Measurements from ENCODE around the gene DPYSL3. TPM values are rescaled to one million over a fixed set of nuclear protein-coding genes. Genes with fewer than 3 reads are reported as not detected.

DPYSL3 gene
- total and polyA plus RNA-seq, 2 donors (not counting 3 experiments of a cell fraction or from before 2014, with no cell fraction given), result 80.3 to 146 TPM

DNA sequence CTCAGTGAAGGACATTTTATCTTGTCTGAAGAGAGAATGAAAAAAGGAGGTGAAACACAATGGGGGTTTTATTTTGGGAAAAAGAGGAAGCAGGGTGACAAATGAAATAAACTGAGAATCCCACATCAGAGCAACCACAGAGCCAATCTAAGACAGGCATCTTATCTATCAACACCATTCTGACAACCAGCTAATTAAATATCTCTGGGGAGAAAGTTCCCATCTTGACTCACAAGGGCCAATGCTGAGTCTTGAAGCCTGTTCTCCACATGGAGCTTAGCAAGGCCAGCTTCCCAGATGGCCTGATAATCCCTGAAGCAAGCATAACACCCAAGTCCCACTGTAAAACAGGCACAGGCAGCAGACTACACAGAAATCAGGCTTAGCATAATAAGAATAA, 30.4 kb downstream of the DPYSL3 start:
- H3K79me2 ChIP-seq (ENCODE audit: control insufficient read depth, insufficient read depth, low read length), result peaks cover 43% of the 10 kb centered on the region
- H2AFZ ChIP-seq (ENCODE audit: low read depth, low read length), result no peak overlapping the region
- H3K9me1 ChIP-seq (replicated peaks; ENCODE audit: control insufficient read depth, extremely low read depth, insufficient read depth, low read length), result no peaks in the 10 kb centered on the region
- FAIRE-seq (no peak), DNase-seq (ENCODE audit: low read depth, low spot score) (no peak)
- TF ChIP-seq, protein P1, sequence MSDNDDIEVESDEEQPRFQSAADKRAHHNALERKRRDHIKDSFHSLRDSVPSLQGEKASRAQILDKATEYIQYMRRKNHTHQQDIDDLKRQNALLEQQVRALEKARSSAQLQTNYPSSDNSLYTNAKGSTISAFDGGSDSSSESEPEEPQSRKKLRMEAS (IDR thresholded peaks at IDR 0.05; ENCODE audit: insufficient read depth, insufficient read length), result no peak
- TF ChIP-seq POLR2A (IDR thresholded peaks at IDR 0.05; ENCODE audit: low read depth, low read length) (no peak), GATA2 (IDR thresholded peaks at IDR 0.05; ENCODE audit: insufficient read depth, insufficient read length, low read depth, low read length) (no peak), EZH2 (IDR thresholded peaks at IDR 0.05; ENCODE audit: borderline replicate concordance, low read depth, low read length, severe bottlenecking) (no peak), CTCF (IDR thresholded peaks at IDR 0.05; ENCODE audit: extremely low read depth in 1 of 2, insufficient read depth in 1 of 2, low read depth in 1 of 2, low read length in 2 of 2) (no peak), JUN (IDR thresholded peaks at IDR 0.05; ENCODE audit: borderline replicate concordance, insufficient read depth, insufficient read length, low read depth) (no peak), POLR2AphosphoS5 (IDR thresholded peaks at IDR 0.05; ENCODE audit: insufficient read depth, low read depth, low read length) (no peak), FOS (IDR thresholded peaks at IDR 0.05; ENCODE audit: borderline replicate concordance, insufficient read depth, low read length) (no peak)
- ChIA-PET POLR2A (interaction anchor here (0.6 to 1.1 kb wide), 2 partner anchors 57 to 1594 kb away, joined by 4 to 5 read pairs; no protein-coding TSS in a partner anchor), CTCF (interaction anchor here (0.7 to 2.7 kb wide), 8 partner anchors 10 to 99 kb away, joined by 3 to 18 read pairs (median 5); partner anchors contain the start of gene DPYSL3)
- BruUV-seq (replicated peaks), result no TSS peak
- H3K27me3 ChIP-seq (ENCODE audit: control insufficient read depth in 2 of 2, insufficient read depth in 2 of 2, low read length in 2 of 2), result no peaks in the 10 kb centered on the region
- H3K4me2 ChIP-seq (ENCODE audit: insufficient read depth, low read length), result peak overlapping the region; percentile 74
- peak overlapping the region; percentile 63 for H3K27ac ChIP-seq (ENCODE audit: insufficient read depth, low read depth, low read length)
- dilution Hi-C loops (cut with MboI; ENCODE audit: extremely low pct_ligation_motif_present, low sequenced_read_pairs) (no loop called here), intact Hi-C loops (cut with micrococcal nuclease) (no loop called here)
- H3K4me1 ChIP-seq (ENCODE audit: control insufficient read depth, extremely low read depth, insufficient read depth, low read length), result peaks cover 50% of the 10 kb centered on the region
- no peaks in the 10 kb centered on the region for H3K9me3 ChIP-seq (replicated peaks; ENCODE audit: control insufficient read depth, insufficient read depth, low read length)
- peak overlapping the region; percentile 17 for H3K9ac ChIP-seq (replicated peaks; ENCODE audit: extremely low read depth, insufficient read depth, low read length)
- no peak overlapping the region for H3K4me3 ChIP-seq (replicated peaks in 1 of 3; ENCODE audit: insufficient read depth in 1 of 3, low read depth in 1 of 3, low read length in 3 of 3)
- no peaks in the 10 kb centered on the region for H3K36me3 ChIP-seq (ENCODE audit: control insufficient read depth in 2 of 2, extremely low read depth in 1 of 2, insufficient read depth in 2 of 2, low read length in 2 of 2)
- H4K20me1 ChIP-seq (replicated peaks; ENCODE audit: control insufficient read depth, extremely low read depth, insufficient read depth, low read length), result no peaks in the 10 kb centered on the region
